Muscle layer of colon (tissue), 2 donors: Measurements from ENCODE around the gene SEPTIN5.
"Not testable (repeated sequence)": the region's sequence is repeated elsewhere in the genome, so short reads cannot be mapped to it uniquely, and the experiment has no call there.

Experiments used
- H3K27ac ChIP-seq: one replicate; pipeline ENCODE4 v1.7.0; 2013; ENCODE audit warnings: low read depth, mild to moderate bottlenecking, low read length, moderate library complexity
- H3K27me3 ChIP-seq, 2 donors: one replicate each; pipeline ENCODE4 v1.7.0; 2013; ENCODE audit warnings: low read length in 2 of 2, mild to moderate bottlenecking in 2 of 2; ENCODE audit not compliant: insufficient read depth in 2 of 2, control insufficient read depth in 1 of 2
- H3K36me3 ChIP-seq: one replicate; pipeline ENCODE4 v1.7.0; 2013; ENCODE audit warnings: mild to moderate bottlenecking, low read length; ENCODE audit not compliant: insufficient read depth
- H3K4me1 ChIP-seq: one replicate; pipeline ENCODE4 v1.7.0; 2013; ENCODE audit warnings: mild to moderate bottlenecking, low read length; ENCODE audit not compliant: insufficient read depth
- H3K4me3 ChIP-seq, 2 donors: one replicate each; pipeline ENCODE4 v1.7.0; 2013; ENCODE audit warnings: low read length in 2 of 2, low read depth in 1 of 2, mild to moderate bottlenecking in 1 of 2, moderate library complexity in 1 of 2
- H3K9ac ChIP-seq: one replicate; pipeline ENCODE4 v1.7.0; 2013; ENCODE audit warnings: low read length
- H3K9me3 ChIP-seq: one replicate; pipeline ENCODE4 v1.7.0; 2013; ENCODE audit warnings: mild to moderate bottlenecking, low read length
- donor health status: abdominal sarcoma.
- donor health status: Adenocarcinoma of cecum.

The SEPTIN5 gene

DNA sequence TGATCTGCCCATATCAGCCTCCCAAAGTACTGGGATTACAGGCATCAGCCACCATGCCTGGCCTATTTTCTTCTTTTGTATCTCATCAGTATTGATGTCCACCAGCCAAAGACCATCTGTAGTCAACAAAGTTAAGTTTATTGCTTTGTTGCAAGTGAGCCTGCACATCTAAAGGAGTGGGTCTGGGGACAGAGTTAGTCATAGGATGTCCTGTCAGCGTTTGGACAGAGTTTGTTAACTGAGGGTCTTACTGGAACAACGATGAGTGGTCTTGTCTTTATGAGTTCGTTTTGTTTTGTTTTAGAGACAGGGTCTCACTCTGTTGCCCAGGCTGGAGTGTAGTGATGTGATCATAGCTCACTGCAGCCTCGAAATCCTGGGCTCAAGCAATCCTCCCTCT lies 40.6 kb upstream of the SEPTIN5 start:
- H3K9me3 ChIP-seq: no peaks in the 10 kb centered on the region
- H3K27me3 ChIP-seq: no peaks in the 10 kb centered on the region
- H3K27ac ChIP-seq: no peak overlapping the region
- no peak overlapping the region for H3K9ac ChIP-seq
- H3K36me3 ChIP-seq: no peaks in the 10 kb centered on the region
- H3K4me1 ChIP-seq: no peaks in the 10 kb centered on the region
- no peak overlapping the region for H3K4me3 ChIP-seq

- Histone ChIP-seq H3K4me3 (no peak overlapping the region), H3K27me3 (no peaks in the 10 kb centered on the region), H3K4me1 (no peaks in the 10 kb centered on the region)
Observed at GRCh38 chr22:19674129-19674928, 40.0 kb upstream of the SEPTIN5 start.

GRCh38 chr22:19674929-19675253 lies 39.4 kb upstream of the SEPTIN5 start:
- peaks cover 3% of the 10 kb centered on the region for H3K4me1 ChIP-seq
- no peaks in the 10 kb centered on the region for H3K9me3 ChIP-seq
- H3K27ac ChIP-seq: no peak overlapping the region
- no peak overlapping the region for H3K9ac ChIP-seq
- H3K36me3 ChIP-seq: no peaks in the 10 kb centered on the region
- peaks cover 0 to 6% of the 10 kb centered on the region in 2 donors for H3K27me3 ChIP-seq
- H3K4me3 ChIP-seq: no peak overlapping the region

More at GRCh38 chr22:19674129-19674928, 40.0 kb upstream of the SEPTIN5 start:
- Histone ChIP-seq H3K9me3 (no peaks in the 10 kb centered on the region), H3K36me3 (no peaks in the 10 kb centered on the region), H3K9ac (no peak overlapping the region), H3K27ac (no peak overlapping the region)

GRCh38 chr22:19675428-19675827 lies 38.9 kb upstream of the SEPTIN5 start:
- peaks cover 0 to 11% of the 10 kb centered on the region in 2 donors for H3K27me3 ChIP-seq
- H3K36me3 ChIP-seq: no peaks in the 10 kb centered on the region
- H3K9ac ChIP-seq: no peak overlapping the region
- H3K9me3 ChIP-seq: no peaks in the 10 kb centered on the region
- no peak overlapping the region for H3K27ac ChIP-seq
- H3K4me3 ChIP-seq: no peak overlapping the region
- peaks cover 4% of the 10 kb centered on the region for H3K4me1 ChIP-seq

- not testable (repeated sequence) for H3K9ac ChIP-seq, H3K4me1 ChIP-seq, H3K36me3 ChIP-seq, H3K9me3 ChIP-seq, H3K27ac ChIP-seq, H3K4me3 ChIP-seq
- peaks cover 0 to 12% of the 10 kb centered on the region in 2 donors for H3K27me3 ChIP-seq
Observed at GRCh38 chr22:19676437-19676836, 37.9 kb upstream of the SEPTIN5 start.

DNA sequence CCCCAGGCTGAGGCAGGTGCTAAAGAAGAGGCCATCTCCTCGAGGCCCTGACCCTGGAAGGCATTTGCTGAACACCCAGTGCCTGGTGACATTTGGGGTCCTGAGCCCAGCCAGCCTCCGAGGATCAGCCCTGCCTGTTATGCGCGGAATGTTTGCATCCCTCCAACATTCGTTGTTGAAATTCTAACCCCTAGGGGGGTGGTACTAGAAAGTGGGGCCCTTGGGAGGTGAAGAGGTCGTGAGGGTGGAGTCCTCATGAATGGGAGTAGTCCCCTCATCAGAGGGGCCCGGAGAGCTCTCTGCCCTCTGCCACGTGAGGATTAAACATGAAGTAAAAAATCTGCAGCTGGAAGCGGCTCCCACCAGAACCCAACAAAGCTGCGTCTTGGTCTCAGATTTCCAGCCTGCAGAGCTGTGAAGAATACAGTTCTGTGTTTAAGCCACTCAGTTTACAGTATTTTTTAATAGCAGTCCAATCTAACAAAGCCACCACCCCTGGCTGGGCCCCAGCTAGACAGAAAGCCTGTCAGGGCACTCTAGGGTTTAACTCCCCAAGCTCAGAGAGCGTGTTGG lies 35.3 kb upstream of the SEPTIN5 start:
- Histone ChIP-seq H3K9ac (no peak overlapping the region), H3K9me3 (no peaks in the 10 kb centered on the region), H3K4me1 (peaks cover 4% of the 10 kb centered on the region), H3K27me3 (peaks cover 0 to 12% of the 10 kb centered on the region in 2 donors), H3K4me3 (no peak overlapping the region), H3K27ac (no peak overlapping the region), H3K36me3 (no peaks in the 10 kb centered on the region)

DNA sequence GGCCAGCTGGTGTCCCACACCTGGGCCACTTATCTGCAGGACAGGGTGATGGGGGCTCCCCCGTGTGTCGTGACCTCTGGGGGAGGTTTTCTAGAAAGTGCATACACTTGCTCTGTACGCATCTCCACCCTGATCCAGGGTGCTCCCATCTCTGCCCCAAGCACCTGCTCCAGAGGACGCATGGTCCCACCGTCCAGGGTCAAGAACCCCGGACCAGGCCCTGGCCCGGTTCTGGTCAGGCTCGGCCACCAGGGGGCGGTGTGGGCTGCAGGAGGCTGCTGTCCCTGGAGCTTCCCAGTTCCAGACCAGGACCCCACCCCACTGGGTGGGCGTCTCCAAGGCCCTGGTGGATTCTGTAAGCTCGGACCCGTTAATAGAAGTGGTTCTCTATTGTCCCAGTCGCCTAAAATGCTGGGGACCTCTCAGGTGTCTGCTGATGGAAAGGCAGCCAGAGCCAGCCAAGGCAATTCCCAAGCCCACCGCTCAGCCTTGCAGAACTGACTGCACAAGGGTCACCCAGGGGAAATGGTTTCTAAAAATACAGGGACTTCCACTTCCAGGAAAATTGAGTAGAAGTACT lies 34.7 kb upstream of the SEPTIN5 start:
- no peak overlapping the region for H3K4me3 ChIP-seq
- H3K27me3 ChIP-seq: peaks cover 0 to 12% of the 10 kb centered on the region in 2 donors
- no peaks in the 10 kb centered on the region for H3K9me3 ChIP-seq

DNA sequence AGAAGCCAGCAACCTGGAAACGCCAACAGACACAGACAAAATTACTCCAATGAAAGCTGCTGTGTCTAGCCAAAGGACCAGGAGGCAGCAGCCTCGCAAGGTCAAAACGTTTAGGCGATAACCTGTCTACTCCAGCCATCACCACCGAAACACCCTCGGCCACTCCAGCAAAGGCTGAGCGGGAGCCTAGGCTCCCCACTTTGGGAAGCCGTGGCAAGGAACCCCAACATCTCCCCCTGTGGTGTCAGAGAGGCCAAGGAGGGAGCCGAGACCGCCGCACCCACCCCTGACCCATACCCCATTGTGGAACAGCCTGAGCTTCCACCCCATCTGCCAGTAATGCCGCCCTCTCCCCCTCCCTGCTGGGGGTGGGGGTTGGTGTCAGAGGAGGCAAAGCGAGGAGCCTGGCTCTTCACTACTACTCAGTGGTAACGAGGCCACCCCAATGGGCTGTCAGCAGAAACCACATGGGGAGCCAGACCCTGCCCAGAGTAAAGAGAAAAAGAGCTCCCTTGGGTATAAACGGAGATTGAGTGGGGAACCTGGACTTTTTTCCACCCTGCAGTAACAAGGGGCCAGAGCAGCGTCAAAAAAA lies 33.9 kb upstream of the SEPTIN5 start:
- peaks cover 0 to 12% of the 10 kb centered on the region in 2 donors for H3K27me3 ChIP-seq
- no peak overlapping the region for H3K27ac ChIP-seq
- no peaks in the 10 kb centered on the region for H3K9me3 ChIP-seq
- H3K9ac ChIP-seq: no peak overlapping the region
- H3K4me3 ChIP-seq: no peak overlapping the region
- peaks cover 4% of the 10 kb centered on the region for H3K4me1 ChIP-seq
- H3K36me3 ChIP-seq: no peaks in the 10 kb centered on the region

More for the DNA sequence above, 34.7 kb upstream of the SEPTIN5 start:
- H3K9ac ChIP-seq: no peak overlapping the region
- peaks cover 4% of the 10 kb centered on the region for H3K4me1 ChIP-seq
- no peak overlapping the region for H3K27ac ChIP-seq
- no peaks in the 10 kb centered on the region for H3K36me3 ChIP-seq

- H3K36me3 ChIP-seq: no peaks in the 10 kb centered on the region
Observed at GRCh38 chr22:19680911-19681862, 33.1 kb upstream of the SEPTIN5 start.

GRCh38 chr22:19681863-19682245 lies 32.4 kb upstream of the SEPTIN5 start:
- no peaks in the 10 kb centered on the region for H3K36me3 ChIP-seq
- no peak overlapping the region for H3K9ac ChIP-seq

More at GRCh38 chr22:19680911-19681862, 33.1 kb upstream of the SEPTIN5 start:
- no peak overlapping the region for H3K4me3 ChIP-seq
- H3K27me3 ChIP-seq: peaks cover 0 to 12% of the 10 kb centered on the region in 2 donors
- H3K9ac ChIP-seq: no peak overlapping the region
- H3K27ac ChIP-seq: no peak overlapping the region
- H3K9me3 ChIP-seq: no peaks in the 10 kb centered on the region
- peaks cover 4% of the 10 kb centered on the region for H3K4me1 ChIP-seq

GRCh38 chr22:19686946-19687345 lies 27.4 kb upstream of the SEPTIN5 start:
- no peak overlapping the region for H3K4me3 ChIP-seq
- no peaks in the 10 kb centered on the region for H3K36me3 ChIP-seq
- no peaks in the 10 kb centered on the region for H3K4me1 ChIP-seq
- no peaks in the 10 kb centered on the region for H3K27me3 ChIP-seq
- no peak overlapping the region for H3K27ac ChIP-seq
- H3K9me3 ChIP-seq: no peaks in the 10 kb centered on the region
- H3K9ac ChIP-seq: no peak overlapping the region

More at GRCh38 chr22:19681863-19682245, 32.4 kb upstream of the SEPTIN5 start:
- Histone ChIP-seq H3K4me1 (peaks cover 4% of the 10 kb centered on the region), H3K27ac (no peak overlapping the region), H3K9me3 (no peaks in the 10 kb centered on the region), H3K4me3 (no peak overlapping the region), H3K27me3 (peaks cover 0 to 12% of the 10 kb centered on the region in 2 donors)
